Stimulated activated CD4-positive, alpha-beta T cell treated with anti-CD3 and anti-CD28 coated beads, Interleukin-1b, Interleukin-23, amount 100 ng/mL, for 24 hours (primary cell): ENCODE results near the gene ASTE1.
"Not testable (repeated sequence)": the region's sequence is repeated elsewhere in the genome, so short reads cannot be mapped to it uniquely, and the experiment has no call there.

ENCODE experiments used
- DNase-seq, 4 experiments: peaks; one replicate each; pipeline ENCODE4 v3.0.0-alpha.2; 2020; ENCODE audit warnings: low read depth in 4 of 4, low spot score in 1 of 4

Gene ASTE1, protein sequence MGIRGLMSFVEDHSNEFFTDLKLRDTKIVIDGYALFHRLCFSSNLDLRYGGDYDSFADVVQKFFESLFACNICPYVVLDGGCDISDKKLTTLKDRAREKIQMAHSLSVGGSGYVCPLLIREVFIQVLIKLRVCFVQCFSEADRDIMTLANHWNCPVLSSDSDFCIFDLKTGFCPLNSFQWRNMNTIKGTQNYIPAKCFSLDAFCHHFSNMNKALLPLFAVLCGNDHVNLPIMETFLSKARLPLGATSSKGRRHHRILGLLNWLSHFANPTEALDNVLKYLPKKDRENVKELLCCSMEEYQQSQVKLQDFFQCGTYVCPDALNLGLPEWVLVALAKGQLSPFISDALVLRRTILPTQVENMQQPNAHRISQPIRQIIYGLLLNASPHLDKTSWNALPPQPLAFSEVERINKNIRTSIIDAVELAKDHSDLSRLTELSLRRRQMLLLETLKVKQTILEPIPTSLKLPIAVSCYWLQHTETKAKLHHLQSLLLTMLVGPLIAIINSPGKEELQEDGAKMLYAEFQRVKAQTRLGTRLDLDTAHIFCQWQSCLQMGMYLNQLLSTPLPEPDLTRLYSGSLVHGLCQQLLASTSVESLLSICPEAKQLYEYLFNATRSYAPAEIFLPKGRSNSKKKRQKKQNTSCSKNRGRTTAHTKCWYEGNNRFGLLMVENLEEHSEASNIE

DNA sequence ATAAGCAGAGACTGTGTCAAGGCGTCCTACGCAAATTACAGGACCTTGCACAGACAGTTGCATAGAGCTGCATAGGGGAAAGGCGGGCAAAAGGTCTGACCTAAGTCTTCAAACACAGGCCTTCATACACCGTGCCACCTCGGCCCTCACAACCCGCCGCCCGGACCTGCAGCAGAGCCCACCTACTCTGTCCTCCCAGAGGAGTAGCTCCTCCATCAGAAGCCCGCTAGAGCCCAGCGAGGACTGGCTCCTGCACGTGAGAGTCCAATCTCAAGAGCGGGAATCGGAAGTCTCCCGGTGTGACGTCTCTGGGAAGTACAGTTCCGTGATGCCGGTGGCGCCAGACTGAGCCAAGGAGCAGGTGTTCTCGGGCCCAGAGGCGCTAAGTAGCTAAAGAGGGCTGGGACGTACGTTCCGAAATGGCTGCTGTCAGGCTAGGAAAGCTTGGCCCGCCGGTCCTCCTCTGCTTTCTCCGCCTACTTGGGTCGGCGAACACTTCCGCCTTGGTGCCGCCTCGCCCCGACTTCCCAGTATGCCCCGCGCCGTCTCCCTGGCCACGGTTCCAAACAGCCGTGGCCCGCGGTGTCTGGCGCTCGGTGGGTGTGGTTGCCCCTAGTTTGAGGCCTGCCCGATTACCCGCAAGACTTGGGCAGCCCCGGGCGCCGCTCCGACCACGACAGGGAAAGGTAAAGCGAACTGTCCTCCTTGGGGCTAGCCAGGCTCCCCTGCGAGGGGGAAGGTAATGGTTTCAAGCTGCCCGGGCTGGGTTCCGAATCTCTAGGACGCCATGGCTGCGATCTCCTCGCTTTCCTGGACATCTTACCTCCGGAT, at the start of gene ASTE1, which contains the start of gene NEK11:
ASTE1 (minus strand) TSS at position 505 of the 831 bp plus-strand sequence. CDS start 1,519 bp downstream, outside the sequence.
NEK11 (plus strand) TSS at position 557 of the 831 bp plus-strand sequence. CDS start 2,832 bp downstream, outside the sequence.
- DNase-seq, result peak; percentile 77 to 83 (median 82)

DNA sequence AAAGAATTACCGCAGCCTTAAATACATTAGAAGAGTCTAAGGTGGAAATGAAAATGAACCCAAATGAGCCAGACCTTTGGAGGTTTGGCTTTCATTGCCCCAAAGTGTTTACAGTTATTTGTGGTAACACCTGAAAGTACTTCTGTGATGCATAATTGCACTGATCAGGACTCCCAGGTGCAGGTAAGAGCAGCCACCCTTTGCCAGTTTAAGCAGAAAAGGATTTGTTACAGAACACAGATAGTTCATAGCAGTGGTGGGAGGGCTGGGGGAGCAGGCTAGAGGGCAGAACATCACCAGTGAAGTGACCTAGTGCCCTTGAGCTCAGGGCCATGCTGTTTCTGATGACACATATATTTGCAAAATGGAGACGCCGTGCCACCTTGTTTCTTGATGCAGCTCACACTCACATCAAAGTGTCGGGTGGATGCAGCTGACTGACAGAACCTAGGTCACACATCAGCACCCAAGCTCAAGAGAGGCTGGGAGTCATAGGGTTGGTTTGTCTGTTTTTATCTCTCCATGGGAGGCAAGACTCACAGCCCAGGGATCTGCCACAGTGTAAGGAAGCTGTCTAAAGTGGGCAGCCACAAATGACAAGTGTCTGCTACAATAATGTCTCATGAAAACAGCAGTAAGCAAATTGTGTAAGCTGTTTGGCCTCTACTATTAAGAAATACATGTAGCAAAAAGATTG, 49.2 kb upstream of the ASTE1 start:
- no peak for DNase-seq

GRCh38 chr3:131072845-131073244, 46.2 kb upstream of the ASTE1 start:
- DNase-seq, result no peak

DNA sequence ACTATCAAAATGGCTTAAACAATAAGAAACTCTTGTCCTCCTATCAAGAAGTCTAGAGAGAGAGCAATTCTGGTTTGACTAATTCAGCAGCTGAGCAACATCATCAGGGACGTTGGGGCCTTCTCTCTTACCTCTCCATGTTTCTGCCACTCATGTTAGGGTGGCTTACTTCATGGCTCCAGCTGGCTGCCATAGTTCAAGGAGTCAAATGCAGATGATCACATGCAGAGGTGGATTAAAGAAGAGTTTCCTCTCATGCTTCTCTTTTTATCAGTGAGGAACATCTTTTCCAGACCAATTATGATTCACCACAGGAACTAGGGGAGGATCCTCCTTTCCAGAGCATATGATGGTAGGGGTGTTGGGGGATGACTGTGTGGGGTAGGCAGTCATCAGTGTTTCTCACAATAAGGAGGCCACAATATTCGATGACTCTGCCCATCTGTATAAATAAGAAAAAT, 45.5 kb upstream of the ASTE1 start:
- no peak for DNase-seq

DNA sequence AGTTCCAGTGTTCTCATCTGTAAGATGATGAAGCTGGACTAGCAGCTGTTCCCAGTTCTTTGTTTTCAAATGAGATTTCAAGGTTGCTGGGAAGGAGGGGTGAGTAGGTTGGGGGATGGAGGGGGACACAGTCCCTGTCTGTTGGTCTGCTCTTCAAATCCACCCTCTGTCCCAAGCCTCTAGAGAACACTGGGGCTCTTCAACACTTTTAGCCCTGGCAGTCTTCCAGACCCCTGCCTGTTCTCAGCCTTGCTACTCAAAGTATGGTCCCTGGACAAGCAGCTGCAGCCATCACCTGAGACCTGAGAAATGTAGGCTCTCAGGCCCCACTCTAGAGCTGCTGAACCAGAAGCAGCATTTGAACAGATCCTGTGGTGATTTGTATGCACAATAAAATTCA, 41.4 kb upstream of the ASTE1 start:
- DNase-seq, result no peak

- DNase-seq, result no peak
Measured at GRCh38 chr3:131053043-131053859, 26.6 kb upstream of the ASTE1 start.

GRCh38 chr3:131050001-131050400, 23.4 kb upstream of the ASTE1 start:
- no peak for DNase-seq

GRCh38 chr3:131048030-131048429, 21.4 kb upstream of the ASTE1 start:
- DNase-seq, result no peak

GRCh38 chr3:131047582-131047981, 21.0 kb upstream of the ASTE1 start:
- DNase-seq, result no peak

DNA sequence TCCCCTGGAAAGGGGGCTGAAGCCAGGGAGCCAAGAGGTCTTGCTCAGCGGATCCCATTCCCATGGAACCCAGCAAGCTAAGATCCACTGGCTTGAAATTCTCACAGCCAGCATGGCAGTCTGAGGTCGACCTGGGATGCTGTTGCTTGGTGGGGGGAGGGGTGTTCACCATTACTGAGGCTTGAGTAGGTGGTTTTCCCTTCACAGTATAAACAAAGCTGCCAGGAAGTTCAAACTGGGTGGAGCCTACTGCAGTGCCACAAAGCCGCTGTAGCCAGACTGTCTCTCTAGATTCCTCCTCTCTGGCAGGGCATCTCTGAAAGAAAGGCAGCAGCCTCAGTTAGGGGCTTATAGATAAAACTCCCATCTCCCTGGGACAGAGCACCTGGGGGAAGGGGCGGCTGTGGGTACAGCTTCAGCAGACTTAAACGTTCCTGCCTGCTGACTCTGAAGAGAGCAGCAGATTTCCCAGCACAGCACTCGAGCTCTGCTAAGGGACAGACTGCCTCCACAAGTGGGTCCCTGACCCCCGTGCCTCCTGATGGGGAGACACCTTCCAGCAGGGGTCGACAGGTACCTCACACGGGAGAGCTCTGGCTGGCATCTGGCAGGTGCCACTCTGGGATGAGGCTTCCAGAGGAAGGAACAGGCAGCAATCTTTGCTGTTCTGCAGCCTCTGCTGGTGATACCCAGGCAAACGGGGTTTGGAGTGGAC, 15.8 kb upstream of the ASTE1 start:
- DNase-seq, result not testable (repeated sequence)

DNA sequence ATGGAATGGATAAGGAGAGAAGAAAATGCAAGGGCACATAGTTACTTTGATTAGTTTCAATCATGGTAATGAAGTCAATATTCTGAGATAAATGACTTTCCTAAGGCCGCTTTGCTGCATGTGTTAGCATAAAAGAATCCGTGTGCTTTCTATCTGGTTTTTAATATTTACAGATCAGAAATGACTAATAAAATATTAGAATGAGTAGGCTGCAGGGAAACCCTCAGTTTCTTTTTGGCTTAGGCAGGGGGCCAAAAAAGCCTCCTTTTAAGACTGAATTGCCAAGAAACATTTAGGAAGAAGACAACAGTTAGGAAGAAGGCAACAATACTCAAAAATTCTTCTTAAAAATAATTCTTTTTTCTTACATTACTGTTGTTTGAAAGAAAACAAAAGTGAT, 11.7 kb upstream of the ASTE1 start:
- DNase-seq, result no peak

- no peak for DNase-seq
Measured at GRCh38 chr3:131036986-131037385, 10.4 kb upstream of the ASTE1 start.

- no peak for DNase-seq
Measured at GRCh38 chr3:131036200-131036816, 9.7 kb upstream of the ASTE1 start.

DNA sequence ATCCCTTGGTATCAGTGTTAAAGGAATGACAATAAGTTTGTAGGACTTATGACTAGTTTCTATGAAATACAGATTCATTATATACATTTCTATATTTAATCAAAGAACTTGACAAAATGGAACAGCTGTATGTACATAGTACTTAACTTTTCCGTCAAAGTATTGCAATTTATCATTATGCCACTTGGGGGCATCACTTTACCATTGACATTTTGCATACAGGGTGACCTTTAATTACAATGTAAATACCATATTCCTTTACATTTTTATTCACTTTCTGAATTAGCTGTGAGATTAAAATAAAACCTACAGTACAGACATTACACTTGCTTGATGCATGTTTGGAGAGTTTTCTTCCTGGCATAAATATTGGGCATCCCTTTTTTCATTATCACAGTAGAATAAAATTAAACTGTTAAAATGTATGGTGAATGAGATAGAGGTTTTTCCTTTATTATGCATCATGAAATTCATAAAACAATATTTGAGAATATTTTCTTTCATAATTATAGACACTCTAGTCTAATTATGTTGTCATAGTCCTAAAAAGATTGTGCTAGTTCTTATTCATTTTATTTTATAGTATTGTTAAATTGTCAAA, 7.0 kb upstream of the ASTE1 start:
- DNase-seq, result no peak

DNA sequence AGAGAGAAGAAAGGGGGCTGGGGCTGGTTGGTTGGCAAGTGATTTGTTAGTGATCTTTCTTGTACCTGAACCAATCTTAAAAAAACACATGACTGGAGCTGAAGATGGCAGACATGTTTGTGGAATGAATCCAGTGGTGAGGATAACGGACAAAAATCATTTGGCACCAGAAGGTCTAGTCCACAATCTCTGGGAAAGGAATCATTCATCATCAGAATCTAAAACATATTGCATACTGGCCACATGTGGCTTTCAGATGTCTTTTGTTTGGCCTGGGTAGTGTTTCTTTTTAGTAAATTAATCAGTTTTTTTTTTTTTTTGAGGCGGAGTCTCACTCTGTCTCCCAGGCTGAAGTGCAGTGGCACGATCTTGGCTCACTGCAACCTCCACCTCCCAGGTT, 5.0 kb upstream of the ASTE1 start:
- DNase-seq, result no peak

DNA sequence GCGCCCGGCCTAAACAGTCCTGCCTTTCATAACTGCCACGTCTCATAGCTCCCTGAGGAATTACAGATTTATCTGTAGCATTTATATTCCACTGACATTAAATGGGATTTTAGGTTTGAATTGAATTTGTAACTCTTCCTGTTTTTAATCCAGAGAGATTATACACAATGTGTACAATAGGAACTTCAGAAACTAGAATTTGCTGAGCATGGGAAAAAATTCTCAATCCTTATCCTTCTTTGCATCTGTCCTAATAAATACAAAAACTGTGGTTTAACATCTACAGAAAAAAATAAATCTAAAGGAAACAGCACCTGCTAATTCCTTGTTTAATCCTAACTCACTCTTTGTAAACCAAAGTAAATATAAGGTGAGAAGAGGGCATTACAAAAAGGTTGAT, 2.2 kb upstream of the ASTE1 start:
- DNase-seq, result no peak

DNA sequence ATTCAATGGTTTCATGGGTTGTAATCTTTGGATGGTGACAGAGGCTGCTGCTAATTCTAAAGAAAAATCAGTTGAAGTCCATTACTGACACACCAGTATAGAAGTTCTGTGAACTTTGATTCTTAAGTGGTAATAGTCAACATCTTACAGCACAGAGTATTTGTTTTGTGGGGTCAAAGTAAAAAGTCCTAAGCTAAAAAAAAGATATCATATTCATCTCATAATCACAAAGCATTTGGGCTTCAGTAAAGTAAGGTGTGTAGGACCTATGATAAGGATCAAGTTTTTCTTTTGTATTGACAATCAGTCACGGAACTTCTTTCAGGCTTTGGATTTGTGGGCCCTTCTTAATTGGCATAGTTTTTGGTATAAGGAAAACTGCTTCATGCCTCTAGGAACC, 1.1 kb downstream of the ASTE1 start:
- no peak for DNase-seq

DNA sequence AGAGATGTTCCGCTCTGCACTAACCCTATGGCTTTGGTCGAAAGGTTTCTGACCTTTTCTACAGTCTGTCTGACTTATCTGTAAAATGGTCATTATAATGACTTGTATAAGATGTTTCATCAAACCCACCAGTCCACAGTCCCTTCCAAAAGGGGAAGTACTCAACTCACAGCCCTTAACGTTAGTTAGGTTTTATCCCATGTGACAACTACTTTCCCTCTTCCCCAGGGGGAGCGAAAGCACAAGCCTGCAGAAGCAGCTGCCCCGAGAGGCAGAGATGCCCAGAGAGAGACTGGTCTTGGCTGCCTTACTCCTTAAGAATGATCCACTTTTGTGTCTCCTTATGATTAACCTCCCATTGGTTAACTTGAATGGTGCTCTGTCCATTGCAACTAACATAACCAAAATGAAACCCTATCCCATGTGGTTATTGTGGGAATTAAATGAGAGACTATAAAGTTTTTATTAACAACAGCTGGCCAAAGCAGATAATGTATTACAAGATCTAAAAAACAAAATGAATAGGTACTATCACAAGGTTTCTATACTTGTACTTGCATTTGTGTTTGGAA, 6.4 kb downstream of the ASTE1 start:
- DNase-seq, result no peak
